Erythroblast (primary cell): Measurements from ENCODE around the gene RTN4R.

ENCODE experiments used
- GATA1 ChIP-seq: IDR thresholded peaks from 2 replicates; pipeline ENCODE4 v1.6.1; 2011; ENCODE audit warnings: low read depth, mild to moderate bottlenecking, control low read depth, low read length, moderate library complexity
- POLR2A ChIP-seq: IDR thresholded peaks from 2 replicates; pipeline ENCODE4 v1.6.1; 2011; ENCODE audit warnings: mild to moderate bottlenecking, low read length

DNA sequence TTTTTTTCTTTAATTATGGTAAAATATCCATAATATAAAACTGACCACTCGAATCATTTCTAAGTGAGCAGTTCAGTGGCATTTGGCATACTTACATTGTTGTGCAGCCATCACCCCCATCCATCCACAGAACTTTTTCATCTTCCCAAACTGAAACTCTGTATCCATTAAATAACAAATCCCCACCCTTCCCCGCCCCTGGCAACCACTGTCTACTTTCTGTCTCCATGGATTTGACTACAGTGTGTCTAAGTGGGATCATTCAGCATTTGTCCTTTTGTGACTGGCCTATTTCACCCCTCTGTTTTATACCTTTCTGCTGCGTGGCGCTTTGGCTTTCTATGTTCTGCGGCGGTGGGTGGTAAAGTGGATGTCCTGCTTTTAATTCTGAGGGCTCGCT is 49.1 kb downstream of the RTN4R start:
- no peak for TF ChIP-seq POLR2A
- no peak for TF ChIP-seq GATA1
